ENCODE measurements around the gene PIRT. TPM values are rescaled to one million over a fixed set of nuclear protein-coding genes. Genes with fewer than 3 reads are reported as not detected.

Gene PIRT
- total RNA-seq, 1 experiment from 2014 or later, result not detected

DNA sequence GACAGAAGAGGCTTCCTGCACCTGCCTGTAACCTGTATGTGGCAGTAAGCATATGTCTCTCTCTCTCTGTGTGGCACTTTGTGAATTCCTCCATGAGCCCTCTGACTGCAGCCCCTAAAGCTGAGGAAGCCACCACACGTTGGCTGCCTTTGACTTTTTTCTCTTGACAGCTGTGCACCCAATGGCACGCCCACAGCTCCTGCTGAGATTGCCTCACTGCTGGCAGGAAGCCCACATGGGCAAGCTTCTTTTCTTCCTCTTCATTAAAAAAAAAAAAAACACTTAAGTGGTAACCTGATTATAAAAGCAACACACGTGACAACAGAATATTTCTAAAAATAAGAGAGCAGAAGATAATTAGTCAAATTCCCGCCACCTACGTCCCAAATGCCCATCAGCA is 34.0 kb upstream of the PIRT start (continued):
- TF ChIP-seq, protein P1, sequence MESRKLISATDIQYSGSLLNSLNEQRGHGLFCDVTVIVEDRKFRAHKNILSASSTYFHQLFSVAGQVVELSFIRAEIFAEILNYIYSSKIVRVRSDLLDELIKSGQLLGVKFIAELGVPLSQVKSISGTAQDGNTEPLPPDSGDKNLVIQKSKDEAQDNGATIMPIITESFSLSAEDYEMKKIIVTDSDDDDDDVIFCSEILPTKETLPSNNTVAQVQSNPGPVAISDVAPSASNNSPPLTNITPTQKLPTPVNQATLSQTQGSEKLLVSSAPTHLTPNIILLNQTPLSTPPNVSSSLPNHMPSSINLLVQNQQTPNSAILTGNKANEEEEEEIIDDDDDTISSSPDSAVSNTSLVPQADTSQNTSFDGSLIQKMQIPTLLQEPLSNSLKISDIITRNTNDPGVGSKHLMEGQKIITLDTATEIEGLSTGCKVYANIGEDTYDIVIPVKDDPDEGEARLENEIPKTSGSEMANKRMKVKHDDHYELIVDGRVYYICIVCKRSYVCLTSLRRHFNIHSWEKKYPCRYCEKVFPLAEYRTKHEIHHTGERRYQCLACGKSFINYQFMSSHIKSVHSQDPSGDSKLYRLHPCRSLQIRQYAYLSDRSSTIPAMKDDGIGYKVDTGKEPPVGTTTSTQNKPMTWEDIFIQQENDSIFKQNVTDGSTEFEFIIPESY (IDR thresholded peaks at IDR 0.05; ENCODE audit: extremely low read depth, insufficient replicate concordance, low read length), result no peak
- TF ChIP-seq POLR2A (IDR thresholded peaks at IDR 0.05; ENCODE audit: borderline replicate concordance, extremely low read depth, insufficient read depth, insufficient read length) (no peak), RAD21 (IDR thresholded peaks at IDR 0.05; ENCODE audit: low read depth) (no peak)

DNA sequence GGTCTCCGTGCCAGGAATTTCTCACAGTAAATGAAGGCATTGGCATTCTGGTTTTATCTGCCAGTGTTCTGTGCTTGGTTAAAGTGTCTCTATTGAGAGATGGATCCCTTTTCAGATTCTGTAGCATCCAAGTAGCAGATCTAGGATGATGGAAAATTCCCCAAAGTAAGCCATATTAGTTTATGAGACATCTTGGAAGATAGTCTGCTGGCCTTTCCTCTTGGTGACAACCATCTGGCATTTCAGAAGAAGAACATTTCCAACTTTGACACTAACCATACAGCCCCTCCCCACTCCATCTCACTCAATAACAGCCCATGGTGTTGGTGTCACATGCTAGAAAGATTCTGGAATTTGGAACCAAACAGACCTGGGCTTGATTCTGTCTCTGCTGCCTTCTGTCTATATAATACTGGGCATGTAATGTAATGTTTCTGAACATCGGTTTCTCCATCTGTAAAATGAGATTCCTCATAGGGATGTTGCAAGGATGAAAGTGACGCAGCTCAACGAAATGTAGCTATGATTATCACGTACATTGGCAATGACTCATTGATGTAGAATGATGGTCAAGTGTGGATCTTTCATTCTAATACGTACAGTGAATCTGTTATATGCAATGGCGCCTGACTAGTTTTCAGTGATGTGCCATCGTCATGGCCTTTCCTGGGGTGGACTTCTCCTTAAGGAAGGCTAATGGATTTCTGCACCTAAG is 32.6 kb upstream of the PIRT start:
- H3K4me1 ChIP-seq (ENCODE audit: control insufficient read depth in 1 of 2, insufficient read depth in 2 of 2, low read length in 2 of 2), result no peaks in the 10 kb centered on the region
- H3K27ac ChIP-seq (ENCODE audit: low read depth, low read length), result no peak overlapping the region
- no peaks in the 10 kb centered on the region for H4K20me1 ChIP-seq (ENCODE audit: insufficient read depth)
- H3K4me2 ChIP-seq (ENCODE audit: low read length), result no peak overlapping the region
- no peak overlapping the region for H3K4me3 ChIP-seq (replicated peaks in 1 of 2; ENCODE audit: low read depth in 1 of 2, low read length in 2 of 2)
- H3K9ac ChIP-seq (ENCODE audit: low read length), result no peak overlapping the region
- no peaks in the 10 kb centered on the region for H3K36me3 ChIP-seq (ENCODE audit: control insufficient read depth in 1 of 2, insufficient read depth in 2 of 2, low read length in 2 of 2)
- intact Hi-C loops (cut with micrococcal nuclease), result loop anchor here (10.0 kb wide), 1 partner anchor 1794 kb away; the partner anchor contains the start of gene MYOCD
- RAD21 ChIA-PET (ENCODE audit: low non-redundant PET in 1 of 2, low total read pairs in 2 of 2, uncharacterized antibody in 2 of 2, unreplicated experiment in 2 of 2), result no interaction called here
- no peaks in the 10 kb centered on the region for H3K79me2 ChIP-seq (ENCODE audit: insufficient read depth, low read length)
- POLR2A ChIA-PET, result no interaction called here
- H2AFZ ChIP-seq (ENCODE audit: low read depth, low read length, poor library complexity, severe bottlenecking), result no peak overlapping the region
- CTCF ChIA-PET, result no interaction called here
- no peaks in the 10 kb centered on the region for H3K9me2 ChIP-seq (ENCODE audit: insufficient read depth)
- no peak for DNase-seq (ENCODE audit: low read depth, low spot score)
- no peak for ATAC-seq
- peaks cover 5% of the 10 kb centered on the region for H3K27me3 ChIP-seq (ENCODE audit: insufficient read depth, low read length)
- no TSS peak for BruUV-seq (replicated peaks)
- no peaks in the 10 kb centered on the region for H3K9me3 ChIP-seq (ENCODE audit: control insufficient read depth in 1 of 2, insufficient read depth in 1 of 2, low read depth in 1 of 2, low read length in 2 of 2)
- TF ChIP-seq ELF1 (IDR thresholded peaks at IDR 0.05; ENCODE audit: borderline replicate concordance, low read depth) (no peak), EZH2 (IDR thresholded peaks at IDR 0.05) (no peak), ZFX (IDR thresholded peaks at IDR 0.05) (no peak), JUND (IDR thresholded peaks at IDR 0.05) (no peak), SP1 (IDR thresholded peaks at IDR 0.05; ENCODE audit: low read depth) (no peak), FOSL1 (IDR thresholded peaks at IDR 0.05; ENCODE audit: low read depth) (no peak), ZNF274 (IDR thresholded peaks at IDR 0.05; ENCODE audit: low read depth, low read length) (no peak), SRF (IDR thresholded peaks at IDR 0.05; ENCODE audit: low read depth) (no peak), YY1 (IDR thresholded peaks at IDR 0.05; ENCODE audit: extremely low read depth, insufficient replicate concordance, low read depth, low read length) (no peak), RAD21 (IDR thresholded peaks at IDR 0.05; ENCODE audit: low read depth) (no peak), POLR2A (IDR thresholded peaks at IDR 0.05; ENCODE audit: borderline replicate concordance, extremely low read depth, insufficient read depth, insufficient read length) (no peak)
- TF ChIP-seq, protein P1 (IDR thresholded peaks at IDR 0.05; ENCODE audit: extremely low read depth, insufficient replicate concordance, low read length), result no peak
- TF ChIP-seq, protein P2, sequence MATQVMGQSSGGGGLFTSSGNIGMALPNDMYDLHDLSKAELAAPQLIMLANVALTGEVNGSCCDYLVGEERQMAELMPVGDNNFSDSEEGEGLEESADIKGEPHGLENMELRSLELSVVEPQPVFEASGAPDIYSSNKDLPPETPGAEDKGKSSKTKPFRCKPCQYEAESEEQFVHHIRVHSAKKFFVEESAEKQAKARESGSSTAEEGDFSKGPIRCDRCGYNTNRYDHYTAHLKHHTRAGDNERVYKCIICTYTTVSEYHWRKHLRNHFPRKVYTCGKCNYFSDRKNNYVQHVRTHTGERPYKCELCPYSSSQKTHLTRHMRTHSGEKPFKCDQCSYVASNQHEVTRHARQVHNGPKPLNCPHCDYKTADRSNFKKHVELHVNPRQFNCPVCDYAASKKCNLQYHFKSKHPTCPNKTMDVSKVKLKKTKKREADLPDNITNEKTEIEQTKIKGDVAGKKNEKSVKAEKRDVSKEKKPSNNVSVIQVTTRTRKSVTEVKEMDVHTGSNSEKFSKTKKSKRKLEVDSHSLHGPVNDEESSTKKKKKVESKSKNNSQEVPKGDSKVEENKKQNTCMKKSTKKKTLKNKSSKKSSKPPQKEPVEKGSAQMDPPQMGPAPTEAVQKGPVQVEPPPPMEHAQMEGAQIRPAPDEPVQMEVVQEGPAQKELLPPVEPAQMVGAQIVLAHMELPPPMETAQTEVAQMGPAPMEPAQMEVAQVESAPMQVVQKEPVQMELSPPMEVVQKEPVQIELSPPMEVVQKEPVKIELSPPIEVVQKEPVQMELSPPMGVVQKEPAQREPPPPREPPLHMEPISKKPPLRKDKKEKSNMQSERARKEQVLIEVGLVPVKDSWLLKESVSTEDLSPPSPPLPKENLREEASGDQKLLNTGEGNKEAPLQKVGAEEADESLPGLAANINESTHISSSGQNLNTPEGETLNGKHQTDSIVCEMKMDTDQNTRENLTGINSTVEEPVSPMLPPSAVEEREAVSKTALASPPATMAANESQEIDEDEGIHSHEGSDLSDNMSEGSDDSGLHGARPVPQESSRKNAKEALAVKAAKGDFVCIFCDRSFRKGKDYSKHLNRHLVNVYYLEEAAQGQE (IDR thresholded peaks at IDR 0.05; ENCODE audit: low read depth), result no peak
- TF ChIP-seq, protein P3, sequence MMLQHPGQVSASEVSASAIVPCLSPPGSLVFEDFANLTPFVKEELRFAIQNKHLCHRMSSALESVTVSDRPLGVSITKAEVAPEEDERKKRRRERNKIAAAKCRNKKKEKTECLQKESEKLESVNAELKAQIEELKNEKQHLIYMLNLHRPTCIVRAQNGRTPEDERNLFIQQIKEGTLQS (IDR thresholded peaks at IDR 0.05), result no peak
- TF ChIP-seq, protein P4, sequence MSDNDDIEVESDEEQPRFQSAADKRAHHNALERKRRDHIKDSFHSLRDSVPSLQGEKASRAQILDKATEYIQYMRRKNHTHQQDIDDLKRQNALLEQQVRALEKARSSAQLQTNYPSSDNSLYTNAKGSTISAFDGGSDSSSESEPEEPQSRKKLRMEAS (IDR thresholded peaks at IDR 0.05), result no peak

Measured in HCT116 (cell line).